ENCODE measurements around the gene FAM118A. TPM values are rescaled to one million over a fixed set of nuclear protein-coding genes. Genes with fewer than 3 reads are reported as not detected.
A peak's percentile ranks its signal among the peaks of the same experiment; 100 is the strongest.
"Not testable (repeated sequence)": the region's sequence is repeated elsewhere in the genome, so short reads cannot be mapped to it uniquely, and the experiment has no call there.

Gene FAM118A
- total RNA-seq, 1 donor, result 73.2 TPM

GRCh38 chr22:45280587-45280980 is 29.1 kb upstream of the FAM118A start:
- DNase-seq (ENCODE audit: low read depth in 2 of 3, low spot score in 2 of 3), result no peak

DNA sequence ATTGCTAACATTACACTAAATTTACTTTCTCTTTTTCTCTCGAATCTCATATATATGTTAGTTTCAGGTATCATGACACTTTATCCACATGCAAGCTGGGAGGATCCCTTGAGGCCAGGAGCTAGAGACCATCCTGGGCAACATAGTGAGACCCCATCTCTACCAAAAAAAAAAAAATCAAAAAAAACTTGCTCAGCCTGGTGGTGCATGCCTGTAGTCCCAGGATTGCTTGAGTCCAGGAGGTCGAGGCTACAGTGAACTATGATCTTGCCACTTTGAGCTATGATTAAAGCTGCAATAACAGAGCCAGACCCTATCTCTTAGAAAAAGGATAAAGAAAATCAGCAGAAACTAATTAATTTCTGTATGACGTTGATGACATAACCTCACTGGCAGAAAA is 28.7 kb upstream of the FAM118A start:
- no peak for DNase-seq (ENCODE audit: low read depth in 2 of 3, low spot score in 2 of 3)

GRCh38 chr22:45284705-45285262 is 24.9 kb upstream of the FAM118A start, which contains the start of gene UPK3A:
TSS of gene UPK3A (plus strand) at chr22:45284949. CDS start at chr22:45285014, 65 bp downstream.
- peak in 2 of 3 donors; percentile 61 to 68 for DNase-seq (ENCODE audit: low read depth in 2 of 3, low spot score in 2 of 3)

- DNase-seq (ENCODE audit: low read depth in 2 of 3, low spot score in 2 of 3), result no peak
These were observed 24.3 kb upstream of the FAM118A start for GRCh38 chr22:45285263-45286058.

GRCh38 chr22:45286854-45287551 is 22.7 kb upstream of the FAM118A start:
- no peak for DNase-seq (ENCODE audit: low read depth in 2 of 3, low spot score in 2 of 3)

- DNase-seq (ENCODE audit: low read depth in 2 of 3, low spot score in 2 of 3), result no peak
These were observed 19.3 kb upstream of the FAM118A start for GRCh38 chr22:45290410-45290936.

GRCh38 chr22:45291061-45291930 is 18.4 kb upstream of the FAM118A start:
- DNase-seq (ENCODE audit: low read depth in 2 of 3, low spot score in 2 of 3), result no peak

- DNase-seq (ENCODE audit: low read depth in 2 of 3, low spot score in 2 of 3), result no peak
These were observed 17.8 kb upstream of the FAM118A start for GRCh38 chr22:45291931-45292290.

DNA sequence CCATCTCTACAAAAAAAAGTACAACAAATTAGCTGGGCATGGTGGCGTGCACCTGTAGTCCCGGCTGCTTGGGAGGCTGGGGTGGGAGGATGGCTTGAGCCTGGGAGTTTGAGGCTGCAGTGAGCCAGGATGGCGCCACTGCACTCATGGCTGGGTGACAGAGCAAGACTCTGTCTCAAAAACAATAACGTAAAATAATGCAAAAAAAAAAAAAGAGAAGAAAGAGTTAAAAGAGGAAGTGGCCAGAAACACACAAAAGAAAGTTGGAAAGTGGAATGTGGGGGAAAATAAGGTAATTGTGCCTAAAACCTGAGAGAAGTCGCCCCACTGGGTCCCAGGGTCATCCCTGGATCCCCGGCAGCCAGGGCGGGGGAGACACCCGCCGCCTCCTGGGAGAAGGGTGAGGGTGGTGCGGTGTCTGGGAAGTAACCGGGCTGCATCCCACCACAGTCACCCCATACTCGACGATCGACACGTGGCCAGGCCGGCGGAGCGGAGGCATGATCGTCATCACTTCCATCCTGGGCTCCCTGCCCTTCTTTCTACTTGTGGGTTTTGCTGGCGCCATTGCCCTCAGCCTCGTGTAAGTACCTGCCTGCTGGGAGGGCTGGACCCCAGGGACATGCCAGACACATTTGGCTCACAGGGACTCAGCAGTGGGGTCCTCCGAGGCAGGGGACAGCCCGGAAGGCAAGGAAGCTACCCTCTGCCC is 16.8 kb upstream of the FAM118A start:
- peak in 1 of 3 donors; percentile 35 for DNase-seq (ENCODE audit: low read depth in 2 of 3, low spot score in 2 of 3)

DNA sequence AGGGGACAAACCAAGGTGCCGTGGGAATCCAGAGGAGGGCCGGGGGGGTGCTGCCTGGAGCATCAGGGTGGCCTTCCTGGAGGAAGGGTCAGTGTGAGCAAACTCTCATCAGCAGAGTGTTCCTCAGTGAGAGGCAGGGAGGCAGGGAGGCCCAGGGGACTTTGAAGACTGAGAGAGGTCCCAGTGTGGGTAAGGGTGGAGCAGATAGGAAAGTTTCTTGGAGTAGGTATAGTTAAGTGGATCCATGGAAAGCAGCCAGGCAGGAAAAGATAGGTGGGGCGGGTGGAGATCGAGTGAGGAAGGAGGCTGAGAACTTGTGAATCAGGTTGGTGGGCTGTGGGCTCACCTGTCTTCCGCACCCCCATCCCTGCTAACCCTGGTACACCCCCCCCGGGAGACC is 15.7 kb upstream of the FAM118A start:
- DNase-seq (ENCODE audit: low read depth in 2 of 3, low spot score in 2 of 3), result no peak

DNA sequence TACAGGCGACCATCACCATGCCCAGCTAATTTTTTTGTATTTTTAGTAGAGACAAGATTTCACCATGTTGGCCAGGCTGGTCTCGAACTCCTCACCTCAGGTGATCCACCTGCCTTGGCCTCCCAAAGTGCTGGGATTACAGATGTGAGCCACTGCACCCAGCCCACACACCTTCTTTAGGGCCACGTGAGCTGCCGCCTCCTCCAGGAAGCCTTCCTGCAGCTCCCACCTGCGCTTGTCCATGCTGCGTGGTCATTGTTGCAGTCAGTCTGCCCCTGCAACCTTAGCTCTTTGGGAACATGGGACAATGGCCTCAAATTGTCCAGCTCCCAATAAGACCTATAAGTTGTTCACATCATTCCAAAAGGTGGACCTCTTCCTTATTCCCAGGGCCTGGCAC is 14.7 kb upstream of the FAM118A start:
- DNase-seq (ENCODE audit: low read depth in 2 of 3, low spot score in 2 of 3), result not testable (repeated sequence)

DNA sequence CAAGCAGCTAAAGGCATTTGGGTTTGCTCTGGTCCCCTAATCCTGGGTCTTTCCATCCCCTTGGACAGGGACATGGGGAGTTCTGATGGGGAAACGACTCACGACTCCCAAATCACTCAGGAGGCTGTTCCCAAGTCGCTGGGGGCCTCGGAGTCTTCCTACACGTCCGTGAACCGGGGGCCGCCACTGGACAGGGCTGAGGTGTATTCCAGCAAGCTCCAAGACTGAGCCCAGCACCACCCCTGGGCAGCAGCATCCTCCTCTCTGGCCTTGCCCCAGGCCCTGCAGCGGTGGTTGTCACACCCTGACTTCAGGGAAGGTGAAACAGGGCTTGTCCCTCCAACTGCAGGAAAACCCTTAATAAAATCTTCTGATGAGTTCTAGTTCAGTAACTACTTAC is 14.2 kb upstream of the FAM118A start:
- no peak for DNase-seq (ENCODE audit: low read depth in 2 of 3, low spot score in 2 of 3)

DNA sequence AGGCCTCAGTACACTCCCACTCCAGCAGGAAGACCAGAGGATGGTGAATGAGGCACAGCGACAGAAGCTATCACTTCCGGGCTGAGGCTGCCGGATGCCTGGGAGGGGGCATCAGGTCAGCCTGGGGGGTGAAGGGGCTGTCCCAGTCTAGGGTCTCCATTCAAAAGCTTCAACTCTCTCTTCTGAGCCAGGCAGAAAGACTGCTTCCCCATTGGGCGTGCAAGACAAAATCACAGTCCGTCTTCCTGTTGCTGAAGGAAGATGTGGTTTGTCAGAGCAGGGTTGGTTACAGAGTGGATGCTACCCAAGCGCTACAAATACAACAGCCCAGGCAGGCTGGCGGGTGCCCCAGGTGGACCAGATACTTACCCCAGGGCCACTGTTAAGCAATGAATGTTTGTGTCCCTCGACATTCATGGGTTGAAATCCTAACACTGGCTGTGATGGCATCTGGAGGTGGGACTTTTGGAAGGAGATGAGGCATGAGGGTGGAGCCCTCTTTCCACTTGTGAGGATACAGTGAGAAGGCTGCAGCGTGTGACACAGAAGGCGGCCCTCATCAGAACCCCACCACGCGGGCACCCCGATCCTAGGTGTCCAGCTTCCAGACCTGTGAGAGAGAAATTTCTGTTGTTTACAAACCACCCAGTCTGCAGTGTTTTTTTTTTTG is 13.0 kb upstream of the FAM118A start:
- peak in 1 of 3 donors; percentile 61 for DNase-seq (ENCODE audit: low read depth in 2 of 3, low spot score in 2 of 3)

- DNase-seq (ENCODE audit: low read depth in 2 of 3, low spot score in 2 of 3), result no peak
These were observed 10.7 kb upstream of the FAM118A start for GRCh38 chr22:45298934-45299505.

DNA sequence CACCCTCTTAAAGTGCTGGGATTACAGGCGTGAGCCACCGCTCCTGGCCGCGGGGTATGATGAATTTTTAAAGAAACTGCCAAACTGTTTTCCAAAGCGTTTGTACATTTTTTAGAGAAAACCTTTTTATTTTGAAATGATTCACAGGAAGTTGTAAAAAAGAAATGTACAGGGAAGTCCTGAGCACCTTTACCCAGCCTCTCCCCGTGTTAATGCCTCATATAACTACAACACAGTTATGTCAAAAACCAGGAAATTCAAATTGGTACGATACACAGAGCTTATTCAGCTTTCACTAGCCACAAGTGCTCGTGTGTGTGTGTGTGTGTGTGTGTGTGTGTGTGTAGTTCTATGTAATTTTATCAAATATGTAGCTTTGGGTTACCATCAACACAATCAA is 7.0 kb upstream of the FAM118A start:
- no peak for DNase-seq (ENCODE audit: low read depth in 2 of 3, low spot score in 2 of 3)

DNA sequence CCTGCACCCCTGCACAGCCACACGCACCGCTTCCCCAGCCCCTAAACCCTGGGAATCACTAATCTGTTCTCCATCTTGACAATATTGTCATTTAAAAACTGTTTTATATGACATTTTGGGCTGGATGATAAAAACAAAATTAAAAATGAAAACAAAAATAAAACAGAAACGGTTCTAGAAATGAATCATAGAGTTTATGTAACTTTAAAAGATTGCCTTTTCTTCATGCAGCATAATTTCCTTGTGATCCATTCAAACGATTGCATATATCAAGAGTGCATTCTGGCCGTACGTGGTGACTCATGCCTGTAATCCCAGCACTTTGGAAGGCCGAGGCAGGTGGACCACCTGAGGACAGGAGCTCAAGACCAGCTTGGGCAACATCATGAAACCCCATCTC is 6.6 kb upstream of the FAM118A start:
- no peak for DNase-seq (ENCODE audit: low read depth in 2 of 3, low spot score in 2 of 3)

DNA sequence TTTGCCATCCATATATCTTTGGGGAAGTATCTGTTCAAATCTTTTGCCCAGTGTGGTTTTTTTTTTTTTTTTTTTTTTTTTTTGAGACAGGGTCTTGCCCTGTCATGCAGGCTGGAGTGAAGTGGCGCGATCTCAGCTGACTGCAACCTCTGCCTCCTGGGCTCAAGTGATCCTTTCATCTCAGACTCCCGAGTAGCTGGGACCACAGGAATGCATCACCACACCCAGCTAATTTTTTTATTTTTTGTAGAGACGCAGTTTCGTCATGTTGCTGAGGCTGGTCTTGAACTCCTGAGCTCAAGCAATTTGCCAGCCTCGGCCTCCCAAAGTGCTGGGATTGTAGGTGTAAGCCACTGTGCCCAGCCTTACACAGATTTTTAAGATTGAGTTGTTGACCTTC is 4.8 kb upstream of the FAM118A start:
- no peak for DNase-seq (ENCODE audit: low read depth in 2 of 3, low spot score in 2 of 3)

DNA sequence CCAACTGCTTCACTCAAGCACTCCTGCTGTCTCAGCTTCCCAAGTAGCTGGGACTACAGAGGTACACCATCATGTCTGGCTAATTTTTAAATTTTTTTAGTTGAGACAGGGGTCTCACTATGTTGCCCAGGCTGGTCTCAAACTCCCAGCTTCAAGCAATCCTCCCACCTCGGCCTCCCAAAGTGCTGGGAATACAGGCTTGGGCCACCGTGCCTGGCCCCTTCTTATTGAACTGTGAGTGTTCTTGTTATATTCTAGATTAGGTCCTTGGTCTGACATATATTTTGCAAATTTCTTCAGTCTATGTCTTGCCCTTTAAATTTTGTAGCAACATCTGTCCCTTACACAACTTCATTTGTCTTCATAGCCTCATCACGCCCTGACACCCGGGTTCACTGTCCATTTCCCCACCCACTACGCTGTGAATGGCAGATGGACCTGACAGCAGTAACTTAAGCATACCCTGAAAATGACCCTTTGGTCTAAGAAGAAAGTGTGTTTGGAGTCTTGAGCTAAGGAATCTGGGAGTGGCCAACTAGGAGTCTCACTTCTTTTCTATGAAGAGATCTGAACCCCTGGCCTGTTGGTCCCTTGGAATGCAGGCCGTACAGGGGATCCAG is 4.2 kb upstream of the FAM118A start:
- DNase-seq (ENCODE audit: low read depth in 2 of 3, low spot score in 2 of 3), result no peak

- no peak for DNase-seq (ENCODE audit: low read depth in 2 of 3, low spot score in 2 of 3)
These were observed 3.6 kb upstream of the FAM118A start for GRCh38 chr22:45306139-45306538.

All from hematopoietic multipotent progenitor cell (in vitro differentiated cells).